ENCODE measurements around the gene MMP11.
"Not testable (repeated sequence)": the region's sequence is repeated elsewhere in the genome, so short reads cannot be mapped to it uniquely, and the experiment has no call there.

The MMP11 gene, protein sequence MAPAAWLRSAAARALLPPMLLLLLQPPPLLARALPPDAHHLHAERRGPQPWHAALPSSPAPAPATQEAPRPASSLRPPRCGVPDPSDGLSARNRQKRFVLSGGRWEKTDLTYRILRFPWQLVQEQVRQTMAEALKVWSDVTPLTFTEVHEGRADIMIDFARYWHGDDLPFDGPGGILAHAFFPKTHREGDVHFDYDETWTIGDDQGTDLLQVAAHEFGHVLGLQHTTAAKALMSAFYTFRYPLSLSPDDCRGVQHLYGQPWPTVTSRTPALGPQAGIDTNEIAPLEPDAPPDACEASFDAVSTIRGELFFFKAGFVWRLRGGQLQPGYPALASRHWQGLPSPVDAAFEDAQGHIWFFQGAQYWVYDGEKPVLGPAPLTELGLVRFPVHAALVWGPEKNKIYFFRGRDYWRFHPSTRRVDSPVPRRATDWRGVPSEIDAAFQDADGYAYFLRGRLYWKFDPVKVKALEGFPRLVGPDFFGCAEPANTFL

DNA sequence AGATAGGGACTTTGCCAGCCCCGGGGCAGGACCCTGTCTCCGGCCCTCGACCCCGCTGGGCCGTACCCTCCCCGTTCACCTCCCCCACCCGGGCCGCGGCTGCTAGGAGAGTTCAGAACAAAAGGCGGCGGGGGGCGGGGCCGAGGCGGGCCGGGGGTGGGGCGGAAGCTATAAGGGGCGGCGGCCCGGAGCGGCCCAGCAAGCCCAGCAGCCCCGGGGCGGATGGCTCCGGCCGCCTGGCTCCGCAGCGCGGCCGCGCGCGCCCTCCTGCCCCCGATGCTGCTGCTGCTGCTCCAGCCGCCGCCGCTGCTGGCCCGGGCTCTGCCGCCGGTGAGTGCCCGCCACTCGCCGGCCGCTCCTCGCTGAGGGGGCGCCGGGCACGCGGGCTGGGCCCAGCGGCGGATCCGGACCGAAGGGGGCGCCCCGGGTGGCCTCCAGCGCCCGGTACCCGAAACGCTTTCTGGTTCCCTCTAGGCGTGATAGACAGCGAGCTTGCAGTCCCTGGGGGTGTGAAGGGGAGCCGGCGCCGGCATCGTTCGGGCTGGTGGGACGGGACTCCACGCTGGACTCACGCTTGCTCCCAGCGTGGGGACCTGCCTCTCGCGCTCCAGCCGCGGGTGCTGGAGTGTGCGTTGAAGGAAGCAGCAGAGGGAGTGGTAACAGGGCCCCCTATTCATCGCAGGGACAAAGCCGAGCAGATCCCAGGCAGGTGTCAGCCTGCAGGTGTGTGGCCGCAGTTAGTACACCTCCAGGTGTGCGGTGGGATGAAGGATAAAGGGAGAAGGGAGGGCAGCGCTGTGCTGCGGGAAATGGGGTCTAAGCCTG, at the start of gene MMP11:
MMP11 (plus strand) TSS at position 201 of the 825 bp plus-strand sequence; CDS start at position 223, 22 bp downstream.
- TF ChIP-seq, protein P1, sequence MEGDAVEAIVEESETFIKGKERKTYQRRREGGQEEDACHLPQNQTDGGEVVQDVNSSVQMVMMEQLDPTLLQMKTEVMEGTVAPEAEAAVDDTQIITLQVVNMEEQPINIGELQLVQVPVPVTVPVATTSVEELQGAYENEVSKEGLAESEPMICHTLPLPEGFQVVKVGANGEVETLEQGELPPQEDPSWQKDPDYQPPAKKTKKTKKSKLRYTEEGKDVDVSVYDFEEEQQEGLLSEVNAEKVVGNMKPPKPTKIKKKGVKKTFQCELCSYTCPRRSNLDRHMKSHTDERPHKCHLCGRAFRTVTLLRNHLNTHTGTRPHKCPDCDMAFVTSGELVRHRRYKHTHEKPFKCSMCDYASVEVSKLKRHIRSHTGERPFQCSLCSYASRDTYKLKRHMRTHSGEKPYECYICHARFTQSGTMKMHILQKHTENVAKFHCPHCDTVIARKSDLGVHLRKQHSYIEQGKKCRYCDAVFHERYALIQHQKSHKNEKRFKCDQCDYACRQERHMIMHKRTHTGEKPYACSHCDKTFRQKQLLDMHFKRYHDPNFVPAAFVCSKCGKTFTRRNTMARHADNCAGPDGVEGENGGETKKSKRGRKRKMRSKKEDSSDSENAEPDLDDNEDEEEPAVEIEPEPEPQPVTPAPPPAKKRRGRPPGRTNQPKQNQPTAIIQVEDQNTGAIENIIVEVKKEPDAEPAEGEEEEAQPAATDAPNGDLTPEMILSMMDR (IDR thresholded peaks at IDR 0.05; ENCODE audit: insufficient read depth, low read depth, low read length, missing control alignments) = no peak
- H3K4me3 ChIP-seq (ENCODE audit: low read depth, low read length) = peak within 1 kb of the TSS; percentile 28
- peak; percentile 58 for DNase-seq (ENCODE audit: low read depth)

DNA sequence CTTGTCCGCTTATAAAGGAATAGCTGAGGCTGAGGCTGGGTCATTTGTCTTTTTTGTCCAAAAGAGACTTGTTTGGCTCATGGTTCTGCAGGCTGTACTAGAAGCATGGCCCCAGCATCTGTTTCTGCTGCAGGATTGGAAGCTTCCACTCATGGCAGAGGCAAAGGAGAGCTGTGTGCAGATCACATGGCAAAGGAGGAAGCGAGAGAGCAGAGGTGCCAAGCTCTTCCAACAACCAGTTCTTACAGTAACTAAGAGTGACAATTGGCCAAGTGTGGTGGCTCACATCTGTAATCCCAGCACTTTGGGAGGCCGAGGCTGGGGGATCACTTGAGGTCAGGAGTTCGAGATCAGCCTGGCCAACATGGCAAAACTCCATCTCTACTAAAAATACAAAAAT, 44.5 kb upstream of the MMP11 start:
- not testable (repeated sequence) for DNase-seq (ENCODE audit: low read depth); H3K4me3 ChIP-seq (ENCODE audit: low read depth, low read length)

DNA sequence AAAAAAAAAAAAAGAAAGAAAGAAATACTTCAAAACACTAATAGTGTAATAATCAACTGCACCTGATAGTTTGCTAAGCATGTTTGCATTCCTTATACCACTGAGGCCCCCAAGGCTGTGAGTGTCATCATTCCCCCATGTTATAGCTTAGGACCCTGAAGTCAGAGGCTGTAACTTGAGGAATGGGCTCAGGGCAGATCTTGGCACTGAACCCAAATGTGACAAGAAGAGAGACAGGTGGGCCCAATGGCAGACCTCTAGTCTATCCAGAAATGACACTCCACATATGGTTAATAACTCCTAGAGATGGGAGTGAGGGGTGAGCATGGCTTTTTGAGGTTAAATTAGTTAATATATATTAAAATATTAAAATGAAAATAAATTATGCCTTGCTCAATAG, 35.0 kb upstream of the MMP11 start:
- H3K4me3 ChIP-seq (ENCODE audit: low read depth, low read length) = no peak overlapping the region
- DNase-seq (ENCODE audit: low read depth) = no peak
- TF ChIP-seq, protein P1 (IDR thresholded peaks at IDR 0.05; ENCODE audit: insufficient read depth, low read depth, low read length, missing control alignments) = no peak

DNA sequence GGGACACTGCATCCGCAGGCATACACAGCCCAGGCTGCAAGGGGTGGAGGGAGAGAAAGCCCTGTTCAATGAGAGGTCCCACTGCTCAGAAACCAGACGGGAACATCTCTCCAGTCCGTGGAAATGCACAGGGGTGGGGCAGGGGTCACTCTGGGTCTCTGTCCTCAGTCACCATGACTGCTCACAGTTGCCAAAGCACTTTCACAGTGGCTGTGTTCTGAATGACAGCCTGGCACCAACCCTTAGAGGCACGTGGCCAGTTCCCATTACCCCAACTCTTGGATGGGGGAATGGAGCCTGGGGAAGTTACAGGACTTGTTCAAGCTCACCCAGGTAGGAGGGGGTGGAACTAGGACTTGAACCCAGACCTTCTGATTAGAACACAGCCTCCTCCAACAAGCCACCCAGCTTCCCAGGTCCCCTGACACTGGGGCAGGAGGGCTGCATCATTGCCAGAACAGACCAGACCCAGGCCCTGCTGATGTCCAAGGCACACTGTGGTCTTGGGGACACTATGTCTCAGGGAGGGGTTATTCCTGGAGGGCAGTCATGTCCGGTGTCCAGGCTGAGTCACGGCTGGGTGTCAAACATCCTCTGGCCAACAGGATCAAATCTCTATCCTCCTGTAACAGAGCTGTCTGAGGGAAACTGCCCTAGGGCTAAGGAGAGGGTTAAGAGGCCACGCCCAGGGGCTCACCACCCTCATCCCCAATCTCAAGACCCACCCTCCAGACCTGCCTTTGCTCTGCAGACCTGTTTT, 30.0 kb upstream of the MMP11 start:
- no peak overlapping the region for H3K4me3 ChIP-seq (ENCODE audit: low read depth, low read length)
- TF ChIP-seq, protein P1 (IDR thresholded peaks at IDR 0.05; ENCODE audit: insufficient read depth, low read depth, low read length, missing control alignments) = no peak
- no peak for DNase-seq (ENCODE audit: low read depth)

DNA sequence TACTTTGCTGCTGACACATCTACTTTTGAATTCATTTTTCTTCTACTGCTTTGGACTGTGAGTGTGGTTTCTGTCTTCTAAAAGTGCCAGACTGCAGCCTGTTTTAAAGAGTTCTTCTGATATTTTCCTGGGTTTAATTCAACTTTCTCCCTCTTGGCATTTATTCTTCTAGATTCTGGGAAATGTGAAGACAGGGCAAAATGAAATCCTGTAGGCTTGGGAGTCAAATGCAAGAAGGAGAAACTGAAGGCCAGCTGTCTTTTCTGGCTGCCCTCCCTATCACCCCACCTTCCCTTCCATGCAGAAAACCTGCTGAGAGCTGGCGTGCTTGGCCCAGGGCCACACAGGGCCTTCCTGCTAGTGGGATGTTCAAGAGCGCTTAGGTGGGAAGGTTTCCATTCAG, 29.3 kb upstream of the MMP11 start:
- no peak for DNase-seq (ENCODE audit: low read depth)
- TF ChIP-seq, protein P1 (IDR thresholded peaks at IDR 0.05; ENCODE audit: insufficient read depth, low read depth, low read length, missing control alignments) = no peak
- H3K4me3 ChIP-seq (ENCODE audit: low read depth, low read length) = no peak overlapping the region

DNA sequence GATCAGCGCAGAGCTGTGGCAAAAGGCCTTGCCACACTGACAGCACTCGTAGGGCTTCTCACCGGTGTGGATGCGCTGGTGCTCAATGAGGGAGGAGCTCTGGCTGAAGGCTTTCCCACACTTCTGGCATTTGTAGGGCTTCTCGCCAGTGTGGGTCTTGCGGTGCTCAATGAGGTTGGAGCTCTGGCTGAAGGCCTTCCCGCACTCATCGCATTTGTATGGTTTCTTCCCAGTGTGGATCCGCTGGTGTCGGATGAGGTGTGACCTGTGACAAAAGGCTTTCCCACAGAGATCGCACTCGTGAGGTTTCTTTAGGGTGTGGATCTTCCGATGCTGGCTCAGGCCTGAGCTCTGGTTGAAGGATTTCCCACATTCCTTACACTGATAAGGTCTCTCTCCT, 28.6 kb upstream of the MMP11 start:
- H3K4me3 ChIP-seq (ENCODE audit: low read depth, low read length) = no peak overlapping the region
- no peak for DNase-seq (ENCODE audit: low read depth)
- TF ChIP-seq, protein P1 (IDR thresholded peaks at IDR 0.05; ENCODE audit: insufficient read depth, low read depth, low read length, missing control alignments) = no peak
